Lower lobe of right lung (tissue), 2 donors: ENCODE data around the gene FAM107B. TPM values are rescaled to one million over a fixed set of nuclear protein-coding genes. Genes with fewer than 3 reads are reported as not detected.
"Not testable (repeated sequence)": the region's sequence is repeated elsewhere in the genome, so short reads cannot be mapped to it uniquely, and the experiment has no call there.

Experiments used
- ATAC-seq, 2 donors: fragments of 200-7000 bp; cut with Tn5 transposase; one replicate each; pipeline ENCODE4 v1.9.1; 2020 to 2022; ENCODE audit warnings: mild to moderate bottlenecking in 2 of 2, moderate library complexity in 2 of 2
- DNase-seq: peaks from one replicate; pipeline ENCODE4 v3.0.0-alpha.2; 2020
- H3K27ac ChIP-seq: fragments of 200-600 bp; one replicate; pipeline ENCODE4 v1.8.0; 2022
- H3K27me3 ChIP-seq: fragments of 200-600 bp; one replicate; pipeline ENCODE4 v1.8.0; 2022; ENCODE audit warnings: low read depth
- H3K36me3 ChIP-seq: fragments of 200-600 bp; one replicate; pipeline ENCODE4 v1.8.0; 2022; ENCODE audit warnings: mild to moderate bottlenecking
- H3K4me1 ChIP-seq: fragments of 200-600 bp; one replicate; pipeline ENCODE4 v1.8.0; 2022
- H3K4me3 ChIP-seq: fragments of 200-600 bp; one replicate; pipeline ENCODE4 v1.8.0; 2022; ENCODE audit warnings: mild to moderate bottlenecking
- H3K9me3 ChIP-seq: fragments of 200-600 bp; one replicate; pipeline ENCODE4 v1.8.0; 2022
- intact Hi-C: fragments of 100-400 bp; cut with DNase I; formaldehyde crosslinking; loops from one replicate; pipeline ENCODE4 v1.11.0; 2022
- total RNA-seq: library from RNA; stranded (reverse); fragmentation: NEBNext Ultra II Directional; extraction: Animal tissue kit (Norgen Biotek cat#: 25700); gene quantifications from one replicate; pipeline ENCODE4 v1.2.1, GENCODE V29; 2021
- TF ChIP-seq, protein P1 (sequence below): fragments of 200-600 bp; IDR thresholded peaks from one replicate; pipeline ENCODE4 v1.8.0; 2022; ENCODE audit warnings: antibody characterized with exemption, mild to moderate bottlenecking
- donor health status: DM: no; HTN: yes; CAD: no; lungs with severe emphysema.

The FAM107B gene
- total RNA-seq, 1 donor from 2014 or later, result 75.4 TPM

DNA sequence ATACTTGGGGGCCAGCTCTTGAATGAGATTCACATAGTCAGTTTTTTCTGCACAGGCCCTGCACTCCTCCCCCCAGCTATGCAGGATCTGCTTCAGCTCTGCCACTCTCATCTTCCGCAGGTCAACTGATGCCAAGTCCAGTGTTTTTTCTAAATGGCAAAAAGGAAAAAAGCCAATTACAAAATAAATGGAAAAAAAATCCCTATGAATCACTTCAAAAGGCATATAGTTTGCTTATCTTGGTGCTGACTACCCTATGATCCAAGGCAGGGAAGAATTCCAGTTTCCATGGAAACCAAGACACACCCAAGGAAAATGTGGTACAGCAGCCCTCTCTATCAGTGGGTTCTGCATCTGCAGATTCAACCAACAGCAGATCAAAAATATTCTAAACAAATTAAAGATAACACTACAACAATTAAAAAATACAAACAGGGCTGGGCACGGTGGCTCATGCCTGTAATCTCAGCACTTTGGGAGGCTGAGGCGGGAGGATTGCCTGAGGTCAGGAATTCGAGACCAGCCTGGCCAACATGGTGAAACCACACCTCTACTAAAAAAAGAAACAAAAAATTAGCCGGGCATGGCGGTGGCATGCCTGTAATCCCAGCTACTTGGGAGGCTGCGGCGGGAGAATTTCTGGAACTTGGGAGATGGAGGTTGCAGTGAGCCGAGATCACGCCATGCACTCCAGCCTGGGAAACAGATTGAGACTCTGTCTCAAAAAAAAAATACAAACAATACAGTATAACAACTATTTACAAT, 45.5 kb upstream of the FAM107B start:
- ATAC-seq (no peak), DNase-seq (no peak)
- Histone ChIP-seq H3K27me3 (no peaks in the 10 kb centered on the region), H3K27ac (no peak overlapping the region), H3K9me3 (no peaks in the 10 kb centered on the region), H3K4me1 (peaks cover 4% of the 10 kb centered on the region), H3K4me3 (no peak overlapping the region), H3K36me3 (no peaks in the 10 kb centered on the region)
- intact Hi-C loops, result loop anchor here (10.0 kb wide), 1 partner anchor 325 kb away; no protein-coding TSS in a partner anchor
- TF ChIP-seq, protein P1, sequence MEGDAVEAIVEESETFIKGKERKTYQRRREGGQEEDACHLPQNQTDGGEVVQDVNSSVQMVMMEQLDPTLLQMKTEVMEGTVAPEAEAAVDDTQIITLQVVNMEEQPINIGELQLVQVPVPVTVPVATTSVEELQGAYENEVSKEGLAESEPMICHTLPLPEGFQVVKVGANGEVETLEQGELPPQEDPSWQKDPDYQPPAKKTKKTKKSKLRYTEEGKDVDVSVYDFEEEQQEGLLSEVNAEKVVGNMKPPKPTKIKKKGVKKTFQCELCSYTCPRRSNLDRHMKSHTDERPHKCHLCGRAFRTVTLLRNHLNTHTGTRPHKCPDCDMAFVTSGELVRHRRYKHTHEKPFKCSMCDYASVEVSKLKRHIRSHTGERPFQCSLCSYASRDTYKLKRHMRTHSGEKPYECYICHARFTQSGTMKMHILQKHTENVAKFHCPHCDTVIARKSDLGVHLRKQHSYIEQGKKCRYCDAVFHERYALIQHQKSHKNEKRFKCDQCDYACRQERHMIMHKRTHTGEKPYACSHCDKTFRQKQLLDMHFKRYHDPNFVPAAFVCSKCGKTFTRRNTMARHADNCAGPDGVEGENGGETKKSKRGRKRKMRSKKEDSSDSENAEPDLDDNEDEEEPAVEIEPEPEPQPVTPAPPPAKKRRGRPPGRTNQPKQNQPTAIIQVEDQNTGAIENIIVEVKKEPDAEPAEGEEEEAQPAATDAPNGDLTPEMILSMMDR, result no peak

DNA sequence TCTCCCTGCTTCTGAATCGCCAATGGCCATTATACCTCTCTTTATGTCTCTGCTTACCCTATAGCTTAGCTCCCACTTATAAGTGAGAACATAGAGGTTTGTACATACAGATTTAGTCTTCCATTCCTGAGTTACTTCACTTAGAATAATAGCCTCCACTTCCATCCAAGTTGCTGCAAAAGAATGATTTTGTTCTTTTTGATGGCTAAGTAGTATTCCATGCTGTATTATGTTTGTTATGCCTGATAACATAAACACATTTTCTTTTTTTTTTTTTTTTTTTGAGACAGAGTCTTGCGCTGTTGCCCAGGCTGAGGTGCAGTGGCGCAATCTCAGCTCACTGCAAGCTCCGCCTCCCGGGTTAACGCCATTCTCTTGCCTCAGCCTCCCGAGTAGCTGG, 42.0 kb upstream of the FAM107B start:
- ATAC-seq, H3K4me1 ChIP-seq, intact Hi-C loops, H3K9me3 ChIP-seq, H3K36me3 ChIP-seq, H3K27me3 ChIP-seq, H3K4me3 ChIP-seq, DNase-seq, H3K27ac ChIP-seq: not testable (repeated sequence)

DNA sequence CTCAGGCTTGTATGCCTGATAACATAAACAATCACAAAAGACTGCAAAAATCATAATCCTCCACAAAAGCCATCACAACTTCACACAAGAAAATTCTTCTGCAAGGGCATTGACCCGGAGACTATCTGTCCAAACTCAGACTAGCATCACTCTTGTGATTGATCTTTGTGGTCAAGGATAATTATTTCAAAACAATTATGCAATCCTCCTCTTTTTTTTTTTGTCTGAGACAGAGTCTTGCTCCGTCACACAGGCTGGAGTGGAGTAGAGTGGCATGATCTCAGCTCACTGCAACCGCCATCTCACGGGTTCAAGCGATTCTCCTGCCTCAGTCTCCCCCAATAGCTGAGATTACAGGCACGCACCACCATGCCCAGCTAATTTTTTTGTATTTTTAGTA, 41.0 kb upstream of the FAM107B start:
- TF ChIP-seq, protein P1, result no peak
- H3K4me3 ChIP-seq, result no peak overlapping the region
- no peaks in the 10 kb centered on the region for H3K4me1 ChIP-seq
- H3K36me3 ChIP-seq, result no peaks in the 10 kb centered on the region
- DNase-seq (no peak), ATAC-seq (no peak)
- H3K27me3 ChIP-seq, result no peaks in the 10 kb centered on the region
- no peaks in the 10 kb centered on the region for H3K9me3 ChIP-seq
- no peak overlapping the region for H3K27ac ChIP-seq
- intact Hi-C loops, result no loop called here

GRCh38 chr10:14812271-14812670, 37.6 kb upstream of the FAM107B start:
- Histone ChIP-seq H3K9me3 (no peaks in the 10 kb centered on the region), H3K27me3 (no peaks in the 10 kb centered on the region), H3K36me3 (no peaks in the 10 kb centered on the region), H3K4me3 (no peak overlapping the region), H3K4me1 (no peaks in the 10 kb centered on the region), H3K27ac (no peak overlapping the region)
- TF ChIP-seq, protein P1, result no peak
- ATAC-seq (no peak), DNase-seq (no peak)
- intact Hi-C loops, result no loop called here

DNA sequence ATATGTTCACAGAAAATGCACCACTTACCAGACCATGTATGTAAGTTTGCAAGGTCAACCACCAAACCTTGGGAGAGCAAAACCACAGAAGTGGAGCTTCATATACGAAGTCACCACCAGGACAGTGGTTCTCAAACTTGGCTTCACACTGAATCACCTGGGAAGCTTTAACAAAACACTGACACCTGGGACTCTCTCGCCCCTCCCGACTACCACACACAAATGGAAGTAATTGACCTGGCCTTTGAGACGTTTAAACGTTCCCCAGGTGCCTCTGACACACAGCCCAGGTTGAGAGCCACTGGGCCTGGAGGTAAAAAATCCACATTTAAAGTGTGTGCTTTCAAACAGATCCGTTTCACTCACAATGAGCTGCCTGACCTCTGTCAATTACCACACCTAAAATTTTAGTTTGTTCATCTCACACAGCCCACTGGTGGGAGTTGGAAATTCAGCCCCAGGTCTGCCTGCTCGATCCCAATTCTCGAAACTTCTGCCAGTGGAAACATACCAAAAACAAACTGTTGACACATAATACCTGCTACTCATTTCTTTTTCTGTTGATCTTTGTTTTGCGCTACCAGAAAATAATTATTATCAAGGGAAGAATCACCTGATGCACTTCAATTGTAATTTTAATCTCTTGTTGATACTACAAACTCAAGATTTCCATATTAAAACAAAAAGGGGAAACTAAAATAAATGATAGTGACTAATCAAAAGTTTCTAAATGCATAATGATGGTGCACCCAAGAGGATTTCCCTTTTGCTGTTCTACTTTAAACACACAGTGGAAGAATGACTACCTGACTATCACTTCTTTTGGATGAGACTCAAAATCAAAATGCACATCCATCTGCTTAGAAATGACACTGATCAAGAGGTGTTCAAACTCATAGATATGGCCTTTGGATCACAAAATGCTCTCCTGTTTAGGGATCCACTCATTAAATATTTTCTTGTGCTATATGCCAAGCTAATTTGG, 36.6 kb upstream of the FAM107B start:
- intact Hi-C loops, result no loop called here
- Histone ChIP-seq H3K27me3 (no peaks in the 10 kb centered on the region), H3K36me3 (no peaks in the 10 kb centered on the region), H3K9me3 (no peaks in the 10 kb centered on the region), H3K27ac (no peak overlapping the region), H3K4me1 (no peaks in the 10 kb centered on the region), H3K4me3 (no peak overlapping the region)
- no peak for ATAC-seq
- TF ChIP-seq, protein P1, result no peak
- DNase-seq, result no peak
